Hematopoietic multipotent progenitor cell treated with erythropoietin and hydrocortisone succinate and interleukin-3 and kit ligand, for 4 days (in vitro differentiated cells): ENCODE results near the gene CA5A.
"Not testable (repeated sequence)": the region's sequence is repeated elsewhere in the genome, so short reads cannot be mapped to it uniquely, and the experiment has no call there.

Experiments
- DNase-seq: peaks from one replicate; pipeline ENCODE4 v3.0.0-alpha.2; 2015

Gene CA5A

DNA sequence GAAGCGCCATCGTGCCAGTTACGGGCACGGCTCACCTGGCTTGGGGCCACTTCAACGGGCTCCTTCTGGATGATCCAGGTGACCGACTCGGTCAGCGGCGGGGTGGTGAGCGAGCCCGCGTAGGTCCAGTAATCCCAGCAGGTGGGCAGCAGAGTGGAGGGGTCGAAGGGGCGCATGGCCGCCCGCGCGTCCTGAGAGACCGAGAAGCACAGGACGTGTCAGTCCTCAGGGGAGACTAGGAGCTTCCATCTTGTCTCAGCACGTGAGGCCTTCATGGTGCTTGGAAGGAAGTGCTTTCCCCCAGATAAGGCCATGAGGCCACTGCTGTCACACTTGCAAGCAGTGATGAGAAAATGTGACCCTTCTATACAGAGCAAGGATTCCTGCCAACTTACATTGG, 44.6 kb downstream of the CA5A start:
- peak; percentile 54 for DNase-seq

DNA sequence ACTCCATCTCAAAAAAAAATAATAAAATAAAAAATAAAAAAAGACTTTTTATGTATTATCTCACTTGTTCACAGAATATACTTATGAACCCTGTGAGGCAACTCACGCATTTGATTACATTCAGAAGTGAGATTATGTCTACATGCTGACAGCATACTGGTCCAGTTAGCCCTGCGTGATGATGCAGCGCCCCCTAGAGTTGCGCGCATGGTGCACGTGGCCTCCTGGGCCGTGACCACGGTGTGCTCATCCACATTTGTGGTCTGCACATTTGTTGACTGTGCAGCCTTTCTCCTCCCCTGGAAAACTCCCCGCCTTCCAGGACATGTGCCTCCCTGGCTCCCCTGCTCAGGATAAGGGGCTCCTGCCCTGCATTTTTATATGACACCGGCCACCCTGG, 46.6 kb downstream of the CA5A start:
- peak; percentile 50 for DNase-seq

DNA sequence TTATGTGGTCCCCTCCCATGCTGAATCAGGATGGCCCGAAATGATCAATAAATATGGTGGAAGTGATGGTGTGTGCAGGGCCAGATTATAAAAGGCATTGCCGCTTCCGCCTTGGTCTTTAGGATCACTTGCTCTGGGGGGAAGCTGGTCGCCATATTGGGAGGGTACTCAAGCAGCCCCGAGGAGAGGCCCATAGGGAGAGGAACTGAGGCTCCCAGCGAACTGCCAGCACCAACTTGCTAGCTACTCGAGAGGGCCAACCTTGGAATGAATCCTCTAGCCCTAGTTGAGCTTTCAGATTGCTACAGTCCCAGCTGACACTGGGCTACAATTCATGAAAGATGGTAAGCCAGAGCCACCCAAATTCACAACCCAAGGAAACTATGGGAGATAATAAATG, 48.0 kb downstream of the CA5A start:
- not testable (repeated sequence) for DNase-seq

DNA sequence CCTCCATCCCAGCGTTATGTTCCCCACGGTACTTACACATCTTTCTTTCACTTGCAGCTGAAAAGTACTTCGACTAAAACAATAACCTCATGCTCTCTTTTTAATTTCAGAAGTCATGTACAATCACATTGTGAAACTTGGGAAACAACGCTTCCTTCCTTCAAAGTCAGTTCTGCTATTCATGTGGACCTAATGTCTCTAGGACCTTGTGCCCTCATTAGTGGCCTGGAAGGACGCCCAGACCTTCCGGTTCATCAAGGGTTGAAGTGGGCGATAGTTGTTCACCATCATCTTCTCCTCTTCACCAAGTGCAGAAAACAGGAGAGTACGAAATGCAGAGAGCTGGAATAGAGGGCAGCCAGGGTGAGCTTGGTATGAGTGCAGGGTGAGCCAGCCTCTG, 48.4 kb downstream of the CA5A start:
- not testable (repeated sequence) for DNase-seq

DNA sequence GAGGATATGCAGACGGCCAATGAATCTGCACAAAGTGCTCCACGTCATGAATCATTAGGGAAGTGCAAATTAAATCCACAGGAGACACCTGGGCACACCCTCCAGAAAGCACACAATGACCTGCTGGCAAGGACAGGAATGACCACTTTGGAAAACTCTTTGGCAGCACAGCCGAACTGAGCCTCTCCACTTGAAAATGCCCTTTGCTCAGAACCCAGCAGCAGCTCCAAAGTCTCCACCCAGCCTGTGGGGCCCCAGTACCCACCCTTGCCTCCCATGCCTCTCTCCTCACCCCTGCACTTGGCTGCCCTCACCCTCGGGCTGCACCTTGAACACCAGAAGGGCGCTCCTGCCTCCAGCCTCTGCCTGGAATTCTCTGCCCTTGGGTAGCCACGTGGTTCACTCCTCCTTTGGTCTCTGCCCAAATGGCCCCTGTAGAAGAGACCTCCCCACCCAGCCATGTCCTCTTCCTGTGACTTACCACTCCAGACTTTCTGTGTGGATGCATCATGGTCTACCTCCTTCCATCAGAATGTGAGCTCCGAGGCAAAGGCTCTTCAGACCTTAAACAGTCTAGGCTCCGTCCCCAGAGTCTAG, 50.9 kb downstream of the CA5A start:
- DNase-seq, result not testable (repeated sequence)

DNA sequence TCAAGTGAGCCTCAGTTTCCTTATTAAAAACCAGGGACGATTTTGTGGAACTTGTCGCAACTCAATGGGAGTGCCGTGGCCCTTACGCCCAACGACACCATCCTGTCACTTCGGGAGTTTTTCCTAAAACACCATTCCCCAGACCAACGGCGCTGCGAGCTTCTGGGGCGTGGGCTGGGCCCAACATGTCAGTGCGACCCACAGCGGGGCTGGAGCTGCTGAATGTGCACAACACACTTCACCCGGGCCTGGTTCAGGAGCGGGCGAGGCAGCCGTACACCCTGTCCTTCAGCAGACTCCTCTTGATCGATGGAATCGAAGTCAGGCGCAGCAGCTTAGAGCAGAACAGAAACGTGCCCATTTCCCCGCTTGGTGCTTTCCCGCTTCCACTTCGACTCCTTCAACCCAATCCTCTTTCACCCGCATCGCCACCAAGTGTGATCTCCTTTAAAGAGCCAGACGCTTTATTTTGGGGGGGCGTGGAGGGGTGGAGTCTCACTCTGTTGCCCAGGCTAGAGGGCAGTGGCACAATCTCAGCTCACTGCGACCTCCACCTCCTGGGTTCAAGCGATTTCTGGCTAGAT, 53.8 kb downstream of the CA5A start:
- no peak for DNase-seq

DNA sequence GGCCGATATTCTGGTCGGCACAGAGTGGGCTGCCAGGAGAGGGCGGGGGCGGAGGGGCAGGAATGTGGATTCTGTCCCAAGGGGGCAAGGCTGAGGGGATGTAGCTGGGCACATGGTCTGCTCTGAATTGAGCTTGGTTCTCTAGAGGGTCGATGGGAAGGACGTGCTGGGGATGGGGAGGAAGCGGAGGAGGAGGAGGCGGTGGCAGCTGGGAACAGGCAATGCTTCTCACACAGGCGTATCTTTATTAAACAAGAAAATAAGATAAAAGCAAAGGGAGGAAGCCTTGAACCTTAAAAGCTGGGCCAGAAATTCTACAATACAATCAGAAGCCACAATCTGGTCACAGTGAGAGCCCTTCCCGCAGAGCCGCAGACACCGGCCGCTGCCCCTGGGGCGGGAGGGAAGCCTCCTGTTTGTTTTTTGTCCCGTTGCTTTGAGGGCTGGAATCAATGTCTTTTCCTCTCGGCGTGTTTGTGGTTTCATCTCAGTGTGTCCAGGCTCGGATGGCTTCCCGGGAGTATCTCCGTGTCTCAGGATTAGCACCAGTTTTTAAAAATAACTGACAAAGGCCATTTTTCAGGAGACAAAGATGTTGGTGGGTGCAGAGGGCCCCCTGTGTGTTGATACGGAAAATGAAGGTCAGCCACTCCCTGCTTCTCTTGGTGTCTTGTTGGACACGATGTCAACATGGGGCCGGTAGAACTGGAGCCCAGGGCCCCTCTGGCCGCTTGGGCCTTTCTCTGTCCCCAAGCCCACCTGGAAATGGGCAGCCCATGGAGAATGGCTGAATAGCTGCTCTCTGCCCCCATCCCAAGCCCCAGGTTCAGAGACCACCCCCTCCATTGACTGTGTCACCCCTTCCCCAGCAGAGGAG, 54.8 kb downstream of the CA5A start:
- DNase-seq, result no peak

DNA sequence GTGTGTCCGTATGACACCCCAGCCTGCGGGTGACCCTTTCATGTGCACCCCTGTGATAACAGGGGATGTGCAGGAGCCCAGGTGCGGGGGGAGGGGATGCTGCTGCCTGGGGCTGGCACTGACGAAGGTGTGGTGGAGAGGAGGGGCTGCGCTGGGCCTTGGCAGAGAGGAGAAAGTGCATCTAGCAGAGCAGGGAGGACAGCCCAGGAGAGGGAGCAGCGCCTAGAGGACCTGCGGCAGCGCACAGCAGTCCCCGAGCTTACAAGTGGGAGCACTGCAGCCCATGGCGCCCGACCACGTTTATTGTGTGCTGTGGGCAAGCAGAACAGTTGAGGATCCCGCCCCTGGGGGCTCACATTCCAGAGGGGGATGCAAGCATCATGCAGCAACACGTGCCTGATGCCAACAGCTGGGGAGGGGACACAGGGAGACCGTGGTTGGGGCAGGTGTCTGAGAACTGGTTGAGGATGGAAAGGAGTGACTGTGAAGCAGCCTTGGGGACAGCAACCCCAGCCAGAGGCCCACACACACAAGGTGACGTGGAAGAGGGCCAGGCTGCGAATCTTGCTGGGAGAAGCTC, 56.1 kb downstream of the CA5A start:
- no peak for DNase-seq

DNA sequence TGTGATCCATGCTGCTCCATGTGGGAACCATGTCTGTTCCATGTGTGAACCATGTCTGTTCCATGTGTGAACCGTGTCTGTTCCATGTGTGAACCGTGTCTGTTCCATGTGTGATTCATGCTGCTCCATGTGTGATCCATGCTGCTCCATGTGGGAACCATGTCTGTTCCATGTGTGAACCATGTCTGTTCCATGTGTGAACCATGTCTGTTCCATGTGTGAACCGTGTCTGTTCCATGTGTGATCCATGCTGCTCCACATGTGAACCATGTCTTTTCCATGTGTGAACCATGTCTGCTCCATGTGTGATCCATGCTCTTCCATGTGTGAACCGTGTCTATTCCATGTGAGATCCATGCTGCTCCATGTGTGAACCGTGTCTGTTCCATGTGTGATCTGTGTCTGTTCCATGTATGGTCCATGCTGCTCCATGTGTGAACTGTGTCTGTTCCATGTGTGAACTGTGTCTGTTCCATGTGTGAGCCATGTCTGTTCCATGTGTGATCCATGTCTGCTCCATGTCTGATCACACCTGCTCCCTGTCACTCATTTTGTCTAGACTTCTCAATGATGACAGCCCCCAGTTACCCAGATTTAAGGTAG, 56.8 kb downstream of the CA5A start:
- not testable (repeated sequence) for DNase-seq

DNA sequence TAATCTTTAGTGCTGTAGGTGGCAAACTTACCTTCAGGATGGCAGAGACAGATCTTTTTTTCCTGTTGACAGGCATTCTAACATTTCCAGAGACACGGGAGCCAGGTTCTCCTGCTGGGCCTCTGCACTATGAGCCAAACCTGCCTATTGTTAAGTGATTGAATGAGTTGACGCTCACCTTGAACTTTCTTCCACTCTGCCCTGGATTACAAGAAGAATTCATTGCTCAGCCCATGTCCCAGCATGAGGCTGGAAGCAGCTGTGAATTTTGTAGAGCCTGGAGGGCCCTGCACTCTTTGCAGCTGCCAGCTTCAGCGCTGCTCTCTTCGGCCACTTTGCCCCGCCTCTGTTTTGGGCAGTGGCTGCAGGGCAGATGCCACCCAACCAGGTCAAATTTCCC, 57.6 kb downstream of the CA5A start:
- no peak for DNase-seq

DNA sequence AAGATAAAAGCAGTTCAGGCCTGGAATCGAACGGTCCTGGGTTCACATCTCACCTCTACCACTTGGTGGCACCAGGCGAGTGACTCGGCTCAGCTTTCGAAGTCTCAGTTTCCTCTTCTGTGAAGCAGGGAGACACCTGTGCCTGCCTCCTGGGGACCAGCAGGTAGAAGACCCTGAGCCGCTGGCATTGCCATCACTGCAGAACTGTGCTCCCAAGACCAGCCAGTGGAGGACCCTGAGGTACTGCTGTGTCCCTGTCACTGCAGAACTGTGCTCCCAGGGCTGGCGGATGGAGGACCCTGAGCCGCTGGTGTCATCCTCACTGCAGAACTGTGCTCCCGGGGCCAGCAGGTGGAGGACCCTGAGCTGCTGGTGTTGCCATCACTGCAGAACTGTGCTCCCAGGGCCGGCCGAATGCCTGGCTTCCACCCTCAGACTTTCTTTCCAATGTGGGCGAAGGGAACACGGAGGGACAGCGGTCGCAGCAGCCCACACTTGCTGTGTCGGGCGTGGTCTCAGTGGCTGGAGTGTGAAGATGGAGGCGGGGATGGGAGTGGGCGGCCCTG, 58.3 kb downstream of the CA5A start:
- no peak for DNase-seq

DNA sequence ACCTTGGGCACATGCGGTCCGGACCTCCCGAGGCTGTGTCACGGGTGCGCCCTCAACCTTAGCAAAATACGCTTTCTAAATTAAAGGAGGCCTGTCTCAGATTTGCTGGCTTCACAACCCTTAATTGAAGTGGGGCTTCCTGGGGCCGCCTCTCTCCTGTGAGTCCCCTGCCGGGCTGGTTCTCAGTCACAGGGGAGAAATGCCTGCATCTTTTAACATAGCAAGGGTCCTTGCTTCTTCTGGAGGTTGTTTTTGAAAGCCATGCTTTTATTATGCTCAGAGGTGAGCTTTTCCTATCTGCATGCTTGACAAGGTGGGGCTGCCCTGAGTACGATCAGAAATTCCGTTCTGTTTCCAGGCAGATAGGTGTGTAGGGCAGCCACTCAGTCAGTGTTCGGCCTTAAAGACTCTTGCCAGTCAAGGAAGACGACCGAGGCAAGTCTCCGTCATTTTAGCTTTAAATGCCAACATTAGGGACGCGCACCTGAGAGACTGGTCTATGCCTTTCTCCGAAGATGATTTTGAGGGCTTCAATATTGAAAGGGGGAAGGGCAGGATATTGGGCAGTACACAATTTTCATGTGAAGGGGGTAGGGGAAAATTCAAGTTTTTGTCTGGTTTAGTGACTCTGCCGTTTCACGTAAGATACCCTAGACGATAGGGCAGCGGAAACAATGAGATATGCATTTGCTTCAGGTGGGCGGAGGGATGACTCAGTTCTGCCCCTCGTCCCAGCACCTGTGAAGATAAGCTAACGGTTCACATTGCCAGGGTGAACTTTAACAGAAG, 61.5 kb downstream of the CA5A start:
- DNase-seq, result no peak

DNA sequence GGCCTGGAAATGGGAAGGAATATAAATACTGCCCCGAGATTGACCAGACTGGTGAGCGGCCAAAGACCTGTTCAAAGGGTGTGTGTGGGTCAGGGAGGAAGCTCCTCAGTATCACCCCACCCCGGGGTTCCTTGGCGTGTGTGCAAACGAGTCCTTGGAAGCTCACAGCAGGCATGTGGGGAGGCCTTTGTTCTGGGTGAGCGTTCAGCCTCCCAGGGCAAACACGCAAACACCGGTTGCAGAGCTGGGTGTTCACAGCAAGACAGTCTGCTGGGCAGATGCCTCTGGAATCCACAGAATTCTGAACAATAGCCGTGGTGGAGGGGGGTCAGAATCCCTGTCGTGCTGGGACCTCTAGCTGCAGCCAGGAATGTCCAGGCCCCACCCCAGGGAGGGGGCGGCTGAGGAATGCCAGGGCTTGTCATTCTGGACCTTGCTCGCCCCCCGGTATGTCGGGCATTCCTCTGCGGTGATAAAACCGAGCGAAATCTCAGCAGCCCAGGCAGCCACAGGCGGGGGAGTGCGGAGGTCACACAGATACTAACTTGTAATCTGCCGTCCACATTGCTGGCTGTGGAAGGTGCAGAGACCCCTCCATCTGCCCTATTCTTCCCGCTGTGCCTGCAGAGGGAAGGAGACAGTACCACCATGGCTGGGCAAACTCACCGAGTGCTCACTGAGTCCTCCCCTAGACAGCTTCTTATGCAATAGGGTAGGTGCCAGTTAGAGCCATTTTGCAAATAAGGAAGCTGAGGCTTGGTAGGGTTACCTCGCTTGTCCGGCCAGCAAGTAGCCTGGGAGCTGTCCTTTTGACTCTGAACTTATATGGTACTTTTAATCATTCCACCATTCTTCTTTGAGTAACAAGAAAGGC, 65.7 kb downstream of the CA5A start:
- DNase-seq, result peak; percentile 70

DNA sequence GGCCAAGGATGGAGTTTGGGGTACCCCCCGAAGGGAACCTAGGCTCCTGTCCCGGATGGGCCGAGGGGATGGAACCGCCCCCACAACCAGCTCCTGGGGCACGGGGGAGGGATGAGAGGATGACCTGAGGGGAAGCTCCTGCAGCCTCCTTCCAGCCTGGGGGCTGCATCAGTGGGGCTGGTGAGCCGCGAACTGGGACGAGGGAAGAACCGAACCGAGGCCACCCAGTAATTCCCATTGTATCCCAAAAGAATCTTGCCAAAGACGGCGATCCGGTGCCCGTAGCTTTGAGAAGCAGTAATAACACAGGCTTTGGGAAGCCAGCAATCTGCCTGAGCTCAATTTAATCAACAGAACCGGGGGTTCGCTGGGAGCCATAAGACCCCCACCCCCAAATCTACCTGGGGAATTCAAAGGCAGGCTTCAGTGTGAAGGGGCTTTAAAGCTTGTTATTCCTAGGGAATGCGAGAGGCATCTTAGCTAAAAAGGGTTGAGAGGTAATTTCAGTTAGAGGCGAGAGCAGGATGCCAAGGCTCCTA, 66.4 kb downstream of the CA5A start:
- not testable (repeated sequence) for DNase-seq

DNA sequence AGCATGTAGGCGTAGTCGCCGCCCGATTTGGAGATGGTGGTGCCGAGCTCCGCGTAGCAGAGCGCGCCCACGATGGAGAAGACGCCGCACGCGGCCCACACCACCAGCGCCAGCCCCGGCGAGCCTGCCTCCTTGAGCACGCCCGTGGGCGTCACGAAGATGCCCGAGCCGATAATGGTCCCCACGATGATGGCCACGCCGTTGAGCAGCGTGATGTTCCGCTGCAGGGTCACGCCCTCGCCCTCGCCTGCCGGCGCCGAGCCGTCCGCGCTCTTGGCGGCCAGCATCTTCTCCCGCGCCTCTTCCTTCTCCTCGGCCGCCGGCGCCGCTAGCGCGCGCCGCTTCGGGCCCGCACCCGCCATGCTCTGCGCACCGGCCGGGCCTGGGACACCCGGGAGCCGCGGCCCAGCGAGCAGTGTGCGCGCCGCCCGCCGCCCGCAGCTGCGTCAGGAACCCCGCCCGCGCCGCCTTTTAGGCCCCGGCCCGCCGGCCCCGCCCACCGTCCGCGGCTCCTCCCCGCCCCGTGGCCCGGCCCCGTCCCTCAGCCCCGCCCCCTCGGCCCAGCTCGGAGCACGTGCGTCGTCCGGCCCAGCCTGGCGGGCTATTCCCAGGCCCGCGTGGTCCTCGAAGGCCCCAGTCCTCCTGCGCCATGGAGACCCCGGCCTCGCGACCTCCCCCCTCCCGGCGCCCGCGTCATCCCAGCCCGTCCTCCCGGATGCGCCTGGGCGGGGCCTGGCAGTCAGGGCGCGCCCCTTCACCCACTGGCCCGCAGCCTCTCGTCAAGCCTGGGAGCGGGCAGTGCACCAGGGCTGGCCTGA, 67.1 kb downstream of the CA5A start, which contains the start of gene SLC7A5:
TSS of gene SLC7A5 (minus strand) at position 447 of the 818 bp plus-strand sequence. CDS start at position 362, 85 bp downstream.
- peak; percentile 91 for DNase-seq

DNA sequence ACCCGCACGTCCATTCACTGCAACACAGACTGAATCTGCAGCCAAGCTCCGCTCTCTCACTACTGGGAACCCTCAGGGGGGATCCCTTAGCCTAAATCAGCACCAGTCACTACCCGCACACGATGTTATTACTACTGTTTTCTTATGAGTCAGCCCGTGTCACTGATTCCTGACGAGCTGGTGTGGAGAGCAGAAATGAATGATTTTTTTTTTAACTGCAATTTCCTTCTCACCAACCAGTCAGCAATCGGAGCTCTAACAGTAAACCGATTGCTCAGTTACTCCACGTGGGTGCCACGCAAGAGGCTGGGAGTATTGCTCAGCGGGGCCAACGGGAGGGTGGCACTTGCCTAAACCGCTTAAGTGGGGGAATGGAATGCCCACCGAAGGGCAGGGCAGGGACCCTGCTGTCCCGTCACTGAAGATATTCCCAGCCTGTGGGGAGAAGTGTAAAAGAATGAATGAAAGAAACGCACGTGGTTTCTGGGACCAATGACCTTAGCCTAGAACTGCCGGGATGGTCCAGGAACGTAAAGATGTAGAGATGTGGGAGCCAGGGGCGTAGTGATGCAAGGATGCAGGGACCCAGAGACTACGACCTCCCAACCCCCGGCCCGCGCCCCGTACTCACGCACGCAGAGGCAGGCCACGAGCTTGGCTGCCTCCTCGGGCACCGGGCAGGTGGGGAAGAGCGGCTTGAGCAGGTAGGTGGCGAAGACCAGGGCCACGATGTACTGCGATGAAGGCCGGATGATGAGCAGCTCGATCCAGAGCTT, 67.9 kb downstream of the CA5A start:
- peak; percentile 74 for DNase-seq

DNA sequence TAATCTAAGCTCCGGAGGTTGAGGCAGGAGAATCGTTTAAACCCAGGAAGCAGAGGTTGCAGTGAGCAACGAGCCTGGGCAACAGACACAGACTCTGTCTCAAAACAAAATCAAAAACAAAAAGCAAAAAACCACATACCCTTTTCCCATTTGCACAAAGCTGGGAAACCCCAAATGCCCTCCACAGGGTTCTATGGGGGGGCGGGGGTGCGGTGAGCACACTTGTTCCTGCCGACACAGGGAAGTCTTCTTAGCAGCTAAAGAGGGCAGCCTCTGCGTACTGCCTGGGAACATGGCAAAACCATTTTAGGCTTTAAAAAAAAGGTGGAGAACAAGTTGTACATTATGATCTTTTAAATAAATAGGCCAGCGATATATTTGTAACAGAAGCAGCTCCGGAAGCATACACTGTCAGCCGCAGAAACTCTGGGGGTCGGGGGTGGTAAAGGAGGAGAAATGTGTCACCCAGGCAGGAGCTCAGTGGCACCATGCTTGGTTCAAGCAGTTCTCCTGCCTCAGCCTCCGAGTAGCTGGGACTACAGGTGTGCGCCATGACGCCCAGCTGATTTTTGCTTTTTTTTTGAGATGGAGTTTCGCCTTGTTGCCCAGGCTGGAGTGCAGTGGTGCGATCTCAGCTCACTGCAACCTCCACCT, 70.3 kb downstream of the CA5A start:
- DNase-seq, result not testable (repeated sequence)

DNA sequence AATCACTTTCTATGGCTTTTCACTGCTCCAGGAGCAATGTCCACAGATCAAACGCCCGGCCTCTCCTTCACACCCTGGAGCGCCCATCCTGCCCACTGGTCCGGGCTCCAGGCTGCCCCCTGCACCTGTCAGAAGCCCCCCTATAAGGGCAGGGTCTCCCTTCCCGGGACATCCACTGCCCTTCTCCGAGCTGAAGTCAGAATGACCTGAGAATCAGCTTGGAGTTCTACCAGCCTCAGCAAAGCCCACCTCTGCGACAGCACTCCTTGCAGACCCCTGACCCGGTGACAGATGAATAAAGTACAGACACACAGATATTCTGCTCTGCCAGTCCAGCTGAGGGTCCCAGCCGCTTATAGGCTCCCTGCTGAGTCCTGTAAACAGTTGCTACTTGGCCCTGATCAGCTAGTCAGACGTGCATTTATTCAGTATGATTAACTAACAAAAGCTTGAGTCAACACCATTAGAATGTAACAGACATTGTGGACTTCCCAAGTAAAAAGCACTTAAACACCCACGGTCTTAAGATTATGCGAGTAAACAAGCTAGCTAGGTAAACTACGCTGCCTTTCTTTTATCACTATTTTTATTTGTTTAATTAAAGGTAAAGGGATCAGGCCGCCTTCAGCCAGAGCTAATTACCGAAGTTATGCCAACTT, 71.9 kb downstream of the CA5A start:
- no peak for DNase-seq
